NCI-H2029 treated with DMSO at 0.1 percent for 48 hours (cell line): Measurements from ENCODE around the gene OTOP1.
"Not testable (repeated sequence)": the region's sequence is repeated elsewhere in the genome, so short reads cannot be mapped to it uniquely, and the experiment has no call there.

Experiments used
- DNase-seq: peaks from one replicate; lab custom pipeline; 2025; lab: John Stamatoyannopoulos, UW

The OTOP1 gene

DNA sequence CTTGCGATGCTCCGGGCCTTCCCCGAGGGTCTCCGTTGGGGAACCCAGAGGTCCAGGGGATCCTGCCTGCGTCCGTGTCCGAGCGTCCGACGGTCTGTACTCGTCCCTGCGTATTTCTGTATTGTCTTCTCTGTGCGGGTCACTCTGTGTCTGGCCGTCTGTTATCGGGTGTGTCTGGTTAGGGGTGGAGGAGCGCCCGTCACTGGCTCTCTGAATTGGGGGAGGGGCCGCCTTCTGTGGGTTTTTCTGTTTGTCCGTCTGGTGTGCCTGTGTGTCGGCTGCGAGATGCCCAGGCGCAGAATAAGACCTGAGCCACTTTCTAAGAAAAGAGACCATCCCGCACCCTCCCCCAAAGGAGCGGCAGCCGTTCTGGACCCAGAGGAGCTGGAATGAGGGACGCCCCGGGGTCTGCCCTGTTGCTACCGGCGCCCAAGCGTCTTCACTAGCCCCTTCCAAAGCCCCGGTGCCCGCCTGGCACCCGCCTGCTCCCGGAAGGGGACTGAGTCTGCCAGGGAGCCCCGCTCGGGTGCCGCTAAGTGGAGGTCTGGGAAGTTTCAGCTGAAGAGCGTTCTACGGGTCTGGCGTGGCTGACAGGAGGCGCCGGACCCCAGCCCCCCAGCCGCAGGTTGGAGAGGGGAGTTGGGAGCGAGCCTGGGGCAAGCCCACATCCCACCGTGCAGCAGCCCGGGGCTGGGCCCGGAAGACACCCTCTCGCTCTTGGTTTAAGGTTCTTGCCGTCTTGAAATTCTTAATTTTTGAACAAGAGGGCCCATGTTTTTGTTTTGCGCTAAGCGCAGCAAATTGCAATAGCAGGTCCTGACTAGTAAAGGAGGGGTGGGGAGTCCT lies 1.0 kb upstream of the OTOP1 start:
- no peak for DNase-seq

DNA sequence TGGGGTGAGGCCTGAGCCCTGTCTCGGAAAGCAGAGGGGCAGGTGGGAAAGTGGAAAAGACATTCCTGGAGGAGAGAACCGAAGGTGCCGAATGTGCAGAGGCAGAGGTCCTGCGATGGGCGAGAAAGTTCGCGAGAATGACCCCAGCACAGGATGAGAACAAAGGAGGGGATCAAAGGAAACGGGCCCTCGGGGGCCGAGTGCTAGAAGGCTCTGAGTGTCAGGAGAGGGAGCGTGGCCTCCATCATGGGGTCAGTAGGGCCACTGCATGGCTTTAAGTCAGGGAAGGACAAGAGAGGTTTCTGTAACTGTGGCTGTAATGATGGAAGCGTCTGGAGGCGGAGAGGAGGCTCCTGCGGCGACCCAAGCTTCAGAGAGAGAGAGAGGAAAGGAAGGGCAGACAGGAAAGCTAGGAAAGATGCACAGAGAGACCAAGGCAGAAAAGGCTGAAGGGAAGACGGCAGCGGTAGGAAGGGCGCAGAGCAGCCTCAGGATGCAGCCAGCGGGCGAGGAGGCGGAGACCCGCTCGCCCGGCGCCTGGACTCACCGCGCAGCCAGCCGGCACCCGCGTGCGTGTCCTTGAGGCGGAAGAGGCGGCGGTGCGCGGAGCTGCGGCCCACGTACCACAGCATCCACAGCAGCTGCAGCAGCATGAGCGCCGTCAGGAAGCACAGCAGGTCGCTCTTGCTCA lies 669 bp downstream of the OTOP1 start:
- no peak for DNase-seq

GRCh38 chr4:4217113-4217512 lies 9.6 kb downstream of the OTOP1 start:
- DNase-seq: no peak

DNA sequence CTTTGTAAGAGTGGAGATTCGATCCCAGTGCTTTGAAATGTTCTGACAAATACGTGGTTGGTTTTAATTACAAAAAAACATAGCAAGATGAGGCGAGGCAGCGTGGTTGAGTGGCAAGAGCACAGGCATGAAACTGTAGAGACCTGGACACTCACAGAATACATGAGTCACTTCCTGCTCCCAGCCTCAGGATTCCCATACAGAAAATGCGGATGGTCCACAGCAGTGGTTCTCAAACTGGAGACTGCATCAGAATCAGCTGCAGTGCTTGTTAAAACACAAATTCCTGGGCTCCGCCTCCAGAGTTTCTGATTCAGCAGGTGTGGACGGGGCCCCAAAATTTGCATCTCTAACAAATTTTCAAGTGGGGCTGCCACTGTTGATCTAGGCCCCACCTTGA lies 10.1 kb downstream of the OTOP1 start:
- no peak for DNase-seq

DNA sequence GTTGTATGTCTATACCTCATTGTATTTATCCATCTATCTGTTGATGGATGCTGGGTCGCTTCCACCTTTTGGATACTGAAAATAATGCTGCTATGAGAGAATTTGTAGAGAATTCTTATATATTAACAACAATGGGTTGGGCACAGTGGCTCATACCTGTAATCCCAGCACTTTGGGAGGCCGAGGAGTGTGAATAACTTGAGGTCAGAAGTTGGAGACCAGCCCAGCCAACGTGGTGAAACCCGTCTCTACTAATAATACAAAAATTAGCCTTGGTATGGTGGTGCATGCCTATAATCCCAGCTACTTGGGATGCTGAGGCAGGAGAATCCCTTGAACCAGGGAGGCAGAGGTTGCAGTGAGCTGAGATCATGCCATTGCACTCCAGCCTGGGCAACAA lies 13.1 kb downstream of the OTOP1 start:
- not testable (repeated sequence) for DNase-seq

- no peak for DNase-seq
Measured at GRCh38 chr4:4206204-4206603, 20.5 kb downstream of the OTOP1 start.

DNA sequence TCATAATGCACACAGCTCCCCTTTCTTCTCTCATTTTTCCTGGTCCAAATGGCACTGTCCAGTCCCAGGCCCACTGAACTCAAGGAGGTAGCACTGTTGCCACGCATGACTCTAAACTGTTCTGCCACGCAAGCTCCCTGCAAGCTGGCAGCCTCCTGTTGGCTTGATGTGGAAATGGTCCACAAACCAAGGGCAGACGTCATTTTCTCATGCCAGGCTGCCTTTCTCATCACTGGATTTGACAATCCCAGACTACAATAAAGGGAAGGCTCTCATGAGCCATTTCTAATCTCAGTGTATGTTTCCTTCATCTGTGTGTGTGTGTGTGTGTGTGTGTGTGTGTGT lies 22.4 kb downstream of the OTOP1 start:
- DNase-seq: no peak

DNA sequence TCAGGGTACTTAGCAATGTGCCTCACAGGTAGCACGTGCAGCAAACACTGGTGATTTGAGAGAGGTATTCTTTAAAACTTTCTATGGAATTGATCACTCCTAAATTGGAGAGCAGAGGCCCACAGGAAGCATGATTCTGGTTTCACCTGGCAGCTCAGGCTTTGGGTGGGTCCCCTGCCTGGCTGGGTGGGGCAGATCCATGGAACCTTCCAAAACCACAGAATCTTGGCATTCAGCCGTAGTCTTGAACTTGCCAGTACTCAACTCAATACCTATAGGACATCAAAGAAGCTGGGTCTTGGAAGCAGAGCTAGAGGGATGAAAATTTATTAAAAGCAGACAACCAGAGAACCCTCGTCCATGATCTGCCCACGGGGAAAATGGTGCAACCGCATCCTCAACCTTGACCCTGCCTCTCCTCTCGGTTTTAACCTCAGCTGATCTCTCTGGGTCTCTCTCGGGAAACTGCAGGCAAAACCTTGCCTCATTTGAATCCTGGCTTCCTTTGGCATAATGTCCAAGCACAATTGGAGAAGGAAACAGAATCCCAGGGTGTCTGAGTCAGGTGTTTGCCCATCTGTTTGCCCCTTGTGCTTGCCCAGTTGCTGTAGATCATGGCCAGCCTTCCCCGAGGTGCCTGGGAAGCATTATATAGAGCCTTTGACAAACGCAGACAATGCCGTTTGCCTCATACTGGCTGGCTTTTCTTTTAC lies 22.9 kb downstream of the OTOP1 start:
- no peak for DNase-seq

- DNase-seq: no peak
Measured at GRCh38 chr4:4202510-4202909, 24.2 kb downstream of the OTOP1 start.

- DNase-seq: no peak
Measured at GRCh38 chr4:4200624-4201023, 26.1 kb downstream of the OTOP1 start.

GRCh38 chr4:4195354-4195753 lies 31.4 kb downstream of the OTOP1 start:
- DNase-seq: no peak

DNA sequence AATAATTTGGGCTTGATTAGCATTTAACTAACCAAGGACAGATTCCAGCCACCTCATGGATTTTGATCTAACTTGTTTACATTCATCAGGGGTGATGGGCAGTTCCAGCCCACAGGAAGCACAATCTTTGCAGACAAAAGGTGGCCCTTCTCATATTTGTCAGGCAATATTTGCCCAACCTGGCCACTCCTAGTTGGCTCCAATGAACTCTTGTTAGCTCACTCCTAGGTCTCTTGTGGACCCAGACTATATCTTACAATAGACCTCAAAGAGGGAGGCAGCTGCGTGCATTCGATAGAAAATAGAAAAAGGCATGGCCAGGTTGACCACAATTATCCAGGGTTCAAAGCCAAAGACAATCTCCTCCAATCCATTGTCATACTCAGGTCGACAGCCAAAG lies 38.2 kb downstream of the OTOP1 start:
- peak; percentile 80 for DNase-seq

- DNase-seq: no peak
Measured at GRCh38 chr4:4185528-4185927, 41.2 kb downstream of the OTOP1 start.

DNA sequence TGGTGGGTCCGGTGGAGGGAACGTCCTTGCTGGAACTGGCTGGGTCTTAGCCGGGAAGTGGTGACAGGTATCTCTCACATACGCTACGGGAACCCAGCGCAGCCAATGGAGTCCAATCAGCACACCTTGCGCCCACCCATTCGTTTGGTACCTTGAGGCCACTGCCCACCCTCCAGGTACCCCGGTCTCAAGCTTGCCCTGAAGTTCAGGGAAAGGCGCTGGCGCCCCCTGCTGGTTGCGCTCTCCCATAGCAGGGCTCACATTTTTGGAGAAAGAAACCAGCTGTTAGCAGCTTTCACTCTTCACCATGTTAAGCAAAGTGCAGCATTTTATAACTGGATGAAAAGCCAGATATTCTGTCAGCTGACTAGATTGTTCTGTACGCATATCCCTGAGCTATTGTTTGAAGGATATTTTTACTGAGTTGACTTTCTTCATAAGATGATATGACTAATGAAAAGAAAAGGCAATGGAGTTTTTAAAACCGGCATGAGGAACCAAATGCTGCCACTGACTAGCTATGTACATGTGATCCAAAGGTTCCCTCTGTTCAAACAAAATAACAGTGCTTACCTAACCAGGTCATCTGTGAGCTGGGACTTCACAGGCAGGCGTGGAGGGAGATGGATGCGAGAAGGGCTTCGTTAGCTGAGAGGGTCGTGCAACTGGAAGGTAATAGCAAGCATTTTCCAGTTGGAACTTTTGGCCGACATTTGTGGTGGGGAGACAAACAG lies 43.7 kb downstream of the OTOP1 start:
- DNase-seq: no peak

- DNase-seq: no peak
Measured at GRCh38 chr4:4170596-4171150, 56.1 kb downstream of the OTOP1 start.

- DNase-seq: not testable (repeated sequence)
Measured at GRCh38 chr4:4167981-4168780, 58.5 kb downstream of the OTOP1 start.

GRCh38 chr4:4166986-4167385 lies 59.7 kb downstream of the OTOP1 start:
- not testable (repeated sequence) for DNase-seq

DNA sequence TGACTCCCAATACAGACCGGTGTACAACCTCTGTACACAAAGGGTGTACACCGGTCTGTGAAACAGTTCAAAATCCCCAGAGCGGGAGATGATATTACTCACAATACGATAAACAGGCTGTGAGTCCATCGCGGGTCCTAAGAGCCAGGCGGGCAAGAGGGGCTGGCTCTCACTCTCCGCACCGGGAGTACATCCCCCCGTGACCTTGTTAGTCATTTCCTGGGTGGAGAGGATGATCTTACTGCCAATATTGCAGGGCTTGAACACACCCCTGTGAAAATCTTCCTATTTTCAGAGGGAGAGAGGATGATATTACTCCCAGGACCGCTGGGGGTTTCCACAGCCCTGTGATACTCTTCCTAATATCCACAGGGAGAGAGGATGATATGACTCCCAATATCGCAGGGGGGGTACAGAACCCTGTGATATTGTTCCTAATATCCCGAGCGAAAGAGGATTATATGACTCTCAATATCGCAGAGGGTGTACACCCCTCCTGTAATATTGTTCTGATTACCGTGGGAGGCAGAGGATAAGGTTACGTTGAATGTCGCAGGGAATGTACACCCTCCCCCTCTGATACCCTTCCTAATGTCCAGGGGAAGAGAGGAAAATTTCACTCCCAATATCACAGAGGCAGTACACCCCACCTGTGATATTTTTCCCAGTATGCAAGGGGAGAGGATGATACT lies 60.9 kb downstream of the OTOP1 start:
- DNase-seq: not testable (repeated sequence)

GRCh38 chr4:4164532-4165173 lies 62.1 kb downstream of the OTOP1 start:
- not testable (repeated sequence) for DNase-seq

- not testable (repeated sequence) for DNase-seq
Measured at GRCh38 chr4:4162186-4162585, 64.5 kb downstream of the OTOP1 start.
